GM18870 (cell line): ENCODE results near the gene MGA.
"Not testable (repeated sequence)": the region's sequence is repeated elsewhere in the genome, so short reads cannot be mapped to it uniquely, and the experiment has no call there.

Experiments used
- ATAC-seq: cut with Tn5 transposase; IDR thresholded peaks from one replicate; pipeline ENCODE4 v1.9.1; 2021; ENCODE audit warnings: moderate library complexity; ENCODE audit not compliant: unreplicated experiment

MGA gene

GRCh38 chr15:41703120-41703519 is 42.9 kb downstream of the MGA start:
- ATAC-seq, result no peak

DNA sequence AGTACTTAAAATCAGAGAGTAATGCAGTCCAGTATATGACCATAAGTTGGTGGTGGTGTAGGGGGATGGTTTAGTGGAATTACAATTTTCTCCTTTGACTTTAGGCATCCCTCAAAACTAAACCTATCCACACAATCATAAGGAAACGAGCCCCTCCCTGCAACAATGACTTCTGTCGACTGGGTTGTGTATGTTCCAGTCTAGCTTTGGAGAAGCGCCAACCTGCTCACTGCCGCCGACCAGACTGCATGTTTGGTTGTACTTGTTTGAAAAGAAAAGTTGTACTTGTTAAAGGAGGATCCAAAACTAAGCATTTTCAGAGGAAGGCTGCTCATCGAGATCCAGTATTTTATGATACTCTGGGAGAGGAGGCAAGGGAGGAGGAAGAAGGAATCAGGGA is 52.8 kb downstream of the MGA start:
- no peak for ATAC-seq

DNA sequence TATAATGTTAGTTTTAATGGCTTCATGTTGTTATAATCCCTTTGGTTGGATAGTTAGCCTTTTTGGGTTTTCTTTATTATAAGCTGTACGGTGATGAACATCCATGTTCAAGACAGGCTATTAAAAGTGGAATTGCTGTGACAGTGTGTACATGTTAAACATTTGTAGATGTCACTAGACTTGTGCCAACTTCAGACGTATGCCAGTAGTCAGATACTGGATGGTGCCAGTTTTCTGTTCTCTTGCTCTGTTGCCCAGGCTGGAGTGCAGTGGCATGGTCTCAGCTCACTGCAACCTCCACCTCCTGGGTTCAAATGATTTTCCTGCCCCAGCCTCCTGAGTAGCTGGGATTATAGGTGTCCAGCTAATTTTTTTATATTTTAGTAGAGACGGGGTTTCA is 54.1 kb downstream of the MGA start:
- no peak for ATAC-seq

- no peak for ATAC-seq
Observed at GRCh38 chr15:41716864-41717263, 56.7 kb downstream of the MGA start.

GRCh38 chr15:41727143-41727542 is 66.9 kb downstream of the MGA start:
- no peak for ATAC-seq

GRCh38 chr15:41728061-41728460 is 67.9 kb downstream of the MGA start:
- ATAC-seq, result not testable (repeated sequence)

- no peak for ATAC-seq
Observed at GRCh38 chr15:41730543-41730942, 70.3 kb downstream of the MGA start.

- no peak for ATAC-seq
Observed at GRCh38 chr15:41732483-41732882, 72.3 kb downstream of the MGA start.

- no peak for ATAC-seq
Observed at GRCh38 chr15:41734079-41734478, 73.9 kb downstream of the MGA start.

GRCh38 chr15:41735046-41735445 is 74.8 kb downstream of the MGA start:
- no peak for ATAC-seq

- ATAC-seq, result not testable (repeated sequence)
Observed at GRCh38 chr15:41735492-41735891, 75.3 kb downstream of the MGA start.

DNA sequence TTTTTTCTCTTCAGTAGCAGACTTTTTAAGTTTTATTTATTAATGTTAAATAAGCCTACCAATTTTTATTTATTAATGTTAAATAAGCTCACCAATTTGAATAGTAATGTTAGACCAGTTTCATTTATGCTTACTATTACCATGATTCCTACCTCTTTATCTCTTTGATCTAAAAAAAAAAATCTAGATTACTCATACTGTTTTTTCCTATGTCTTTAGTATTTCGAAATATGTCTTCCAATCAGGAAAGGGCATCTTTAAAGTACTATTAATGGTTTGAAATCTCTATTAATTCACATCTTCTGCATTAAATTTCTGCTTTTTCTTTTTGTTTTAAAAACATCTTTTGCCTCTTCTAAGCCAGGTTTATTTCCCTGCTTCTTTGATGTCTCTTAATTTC is 86.6 kb downstream of the MGA start:
- no peak for ATAC-seq

DNA sequence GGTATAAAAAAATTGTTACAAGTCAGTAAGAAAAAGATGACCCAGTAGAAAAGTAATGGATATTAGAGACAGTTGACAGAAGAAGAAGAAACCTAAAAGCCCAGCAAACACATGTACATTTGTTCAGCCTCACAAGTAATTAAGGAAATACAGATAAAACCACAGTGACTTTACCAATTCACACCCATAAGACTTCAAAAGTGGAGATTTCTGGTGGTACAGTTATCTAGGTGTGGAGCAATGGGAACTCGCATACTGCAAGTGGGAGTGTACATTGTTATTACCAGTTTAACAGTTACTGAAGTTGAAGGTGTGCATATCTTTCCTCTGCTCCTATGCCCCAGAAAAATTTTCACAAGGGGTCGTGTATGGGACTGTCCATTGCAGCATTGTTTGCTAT is 96.0 kb downstream of the MGA start:
- ATAC-seq, result no peak

DNA sequence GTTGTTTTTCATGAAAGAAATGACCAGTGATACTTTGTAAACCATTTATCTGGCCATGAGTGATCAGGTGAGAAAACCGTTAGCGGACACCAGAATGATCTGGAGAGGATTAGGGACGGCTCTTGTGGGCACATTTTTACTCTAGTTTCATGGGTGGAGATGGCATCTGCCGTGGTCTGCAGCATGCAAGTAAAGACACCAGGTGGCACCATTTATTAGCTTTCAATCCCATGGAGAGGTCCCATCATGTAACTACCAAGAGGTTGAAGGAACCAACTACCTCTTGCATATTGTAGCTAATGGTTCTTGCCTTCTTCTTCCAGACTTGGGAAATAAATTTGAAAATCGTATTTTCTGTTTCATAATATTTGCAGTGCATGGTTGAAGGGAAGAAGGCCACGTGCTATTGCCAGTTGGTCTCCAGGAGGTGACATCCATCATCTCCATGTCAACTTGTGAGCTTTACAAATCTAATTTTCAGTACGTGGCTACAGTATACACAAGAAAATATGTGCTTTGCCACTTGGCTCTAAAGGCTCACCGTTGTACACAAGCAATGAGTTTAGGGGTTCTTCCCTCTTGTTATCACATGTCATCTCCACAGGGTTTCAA is 112.6 kb downstream of the MGA start:
- ATAC-seq, result no peak

- ATAC-seq, result no peak
Observed at GRCh38 chr15:41773332-41773728, 113.1 kb downstream of the MGA start.

GRCh38 chr15:41773729-41774061 is 113.5 kb downstream of the MGA start:
- no peak for ATAC-seq

- peak; percentile 74 for ATAC-seq
Observed at GRCh38 chr15:41774062-41774881, 114.1 kb downstream of the MGA start, which contains the start of gene MAPKBP1. TSS of gene MAPKBP1 (plus strand) at chr15:41774484. CDS start at chr15:41775276, 792 bp downstream.

DNA sequence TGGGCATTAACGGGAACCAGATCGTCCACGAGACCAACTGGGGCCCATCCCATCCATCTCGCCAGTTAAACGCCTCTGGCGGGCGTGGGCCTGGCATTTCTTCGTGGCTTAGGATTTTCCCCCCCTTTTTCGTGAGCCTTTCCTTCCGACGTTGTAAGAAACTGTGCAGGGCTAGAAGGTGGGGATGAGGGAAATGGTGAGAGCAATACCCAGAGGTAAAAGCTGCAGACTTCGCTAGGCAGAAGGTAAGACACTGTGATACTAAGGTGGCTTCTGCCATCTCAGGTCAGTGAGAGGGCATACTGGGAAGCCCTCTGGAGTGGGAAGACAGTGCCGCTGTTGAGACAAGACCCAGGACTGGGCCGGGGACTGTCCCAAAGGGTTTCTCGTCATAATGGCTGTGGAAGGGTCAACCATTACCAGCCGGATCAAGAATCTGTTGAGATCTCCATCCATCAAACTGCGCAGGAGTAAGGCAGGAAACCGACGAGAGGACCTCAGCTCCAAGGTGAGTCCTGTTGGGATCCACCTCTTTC is 114.7 kb downstream of the MGA start:
- peak; percentile 2 for ATAC-seq

DNA sequence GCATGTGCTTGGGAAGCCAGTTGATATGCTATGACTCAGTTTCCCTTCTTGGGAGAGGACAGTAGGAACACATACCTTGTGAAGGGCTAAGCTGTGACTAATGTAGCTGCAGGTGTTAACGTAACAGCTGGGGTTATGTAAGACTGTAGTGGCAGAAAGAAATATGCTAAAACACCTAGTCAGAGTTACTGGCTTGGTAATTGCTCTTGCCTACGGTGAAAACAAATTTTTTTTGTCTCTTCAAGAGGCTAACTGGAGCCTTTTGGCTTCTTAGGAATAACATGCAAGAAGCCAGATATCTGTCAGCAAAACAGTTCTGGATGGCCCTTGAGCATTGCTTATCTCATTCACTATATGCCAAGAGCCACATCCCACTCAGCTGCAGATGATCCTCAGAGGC is 115.4 kb downstream of the MGA start:
- ATAC-seq, result no peak

DNA sequence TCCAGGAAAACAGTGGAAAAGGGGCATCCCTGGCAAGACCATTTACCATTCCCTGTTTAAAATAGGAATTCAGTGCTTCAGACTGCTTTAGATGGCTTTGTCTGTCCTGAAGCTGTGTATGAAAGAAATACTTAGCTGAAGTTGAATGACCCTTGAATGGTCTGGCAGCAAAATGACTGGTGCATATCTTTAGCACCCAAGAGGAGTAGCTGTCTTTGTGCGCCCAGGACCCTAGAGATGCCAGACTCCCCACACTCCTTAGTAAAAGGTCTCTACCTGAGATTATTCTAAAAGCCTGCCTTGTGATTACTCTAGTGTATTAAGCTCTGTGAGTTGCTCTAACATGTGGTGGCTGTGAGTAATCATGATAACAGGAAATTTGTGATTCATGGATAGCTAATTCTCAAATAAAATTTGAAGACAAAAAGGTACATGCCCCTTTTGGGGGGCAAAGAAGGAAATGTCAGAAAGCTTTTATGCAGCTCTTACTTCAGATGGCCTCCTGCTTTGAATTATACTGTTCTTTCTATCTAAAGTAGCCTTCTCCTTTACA is 117.3 kb downstream of the MGA start:
- no peak for ATAC-seq

GRCh38 chr15:41778521-41778920 is 118.3 kb downstream of the MGA start:
- no peak for ATAC-seq

DNA sequence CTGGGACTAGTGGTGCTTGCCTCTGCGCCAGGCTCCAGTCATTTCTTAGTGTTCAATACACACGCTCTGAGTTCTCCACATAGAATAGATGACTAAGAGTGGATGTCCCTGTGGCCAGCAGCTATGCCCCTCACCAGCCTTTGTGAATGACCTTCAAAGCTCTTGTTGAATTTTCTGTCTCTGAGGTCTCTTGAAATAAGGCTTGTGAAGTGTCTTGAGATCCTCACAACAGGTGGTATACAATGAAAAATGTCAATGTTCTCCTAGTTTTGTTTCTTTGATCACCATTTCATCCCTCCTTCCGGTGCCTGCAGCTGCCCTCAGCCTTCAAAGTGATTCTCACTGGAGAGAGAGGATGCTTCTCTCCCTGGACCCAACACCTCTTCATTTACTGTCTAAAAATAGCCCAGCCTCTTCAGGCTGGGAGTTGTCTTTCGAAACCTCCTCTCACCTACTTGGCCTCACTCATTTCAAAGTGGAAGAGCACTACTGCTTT is 119.5 kb downstream of the MGA start:
- ATAC-seq, result no peak
